ENCODE data around the gene PLCB4.

Gene PLCB4

GRCh38 chr20:9516234-9516871, 447.5 kb downstream of the PLCB4 start:
- no peak for TF ChIP-seq CTCF (conservative IDR thresholded peaks at IDR 0.05; ENCODE audit: low read depth, low read length)
- DNase-seq (ENCODE audit: low read depth), result no peak
- no peak overlapping the region for H3K4me3 ChIP-seq (ENCODE audit: low read depth, low read length)

DNA sequence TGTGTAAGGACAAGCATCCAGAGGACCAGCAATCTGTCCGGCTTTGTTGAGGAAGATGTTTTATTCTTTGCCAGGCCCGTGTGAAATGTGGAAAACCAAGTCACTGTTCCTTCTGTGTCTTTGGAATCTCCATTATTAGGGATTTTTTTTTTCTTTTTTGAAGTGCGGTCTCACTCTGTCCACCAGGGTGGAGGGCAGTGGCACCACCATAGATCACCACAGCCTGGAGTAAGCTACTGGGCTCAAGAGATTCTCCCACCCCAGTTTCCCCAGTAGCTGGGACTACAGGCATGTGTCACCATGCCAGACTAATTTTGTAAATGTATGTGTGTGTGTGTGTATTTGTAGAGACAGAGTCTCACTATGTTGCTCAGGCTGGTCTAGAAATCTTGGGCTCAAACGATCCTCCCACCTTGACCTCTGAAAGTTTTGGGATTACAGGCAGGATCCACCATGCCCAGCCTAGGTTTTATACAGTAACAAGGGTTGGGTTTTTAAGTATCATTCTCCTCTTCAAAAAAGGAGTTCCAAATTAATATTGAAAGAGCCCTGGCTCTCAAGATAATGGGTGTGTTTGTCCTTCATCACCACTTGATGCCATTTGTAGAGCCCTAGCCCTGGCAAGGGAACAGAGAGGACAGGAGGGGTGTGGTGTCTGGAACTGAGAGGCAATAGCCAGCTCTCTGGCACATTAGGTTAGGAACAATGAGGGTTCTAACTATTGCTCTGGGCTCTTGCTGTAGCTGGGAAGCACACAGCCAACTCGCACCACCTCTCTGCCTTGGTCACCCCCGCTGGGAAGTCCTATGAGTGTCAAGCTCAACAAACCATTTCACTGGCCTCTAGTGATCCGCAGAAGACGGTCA, 448.6 kb downstream of the PLCB4 start:
- no peak for DNase-seq (ENCODE audit: low read depth)
- no peak overlapping the region for H3K4me3 ChIP-seq (ENCODE audit: low read depth, low read length)
- no peak for TF ChIP-seq CTCF (conservative IDR thresholded peaks at IDR 0.05; ENCODE audit: low read depth, low read length)

DNA sequence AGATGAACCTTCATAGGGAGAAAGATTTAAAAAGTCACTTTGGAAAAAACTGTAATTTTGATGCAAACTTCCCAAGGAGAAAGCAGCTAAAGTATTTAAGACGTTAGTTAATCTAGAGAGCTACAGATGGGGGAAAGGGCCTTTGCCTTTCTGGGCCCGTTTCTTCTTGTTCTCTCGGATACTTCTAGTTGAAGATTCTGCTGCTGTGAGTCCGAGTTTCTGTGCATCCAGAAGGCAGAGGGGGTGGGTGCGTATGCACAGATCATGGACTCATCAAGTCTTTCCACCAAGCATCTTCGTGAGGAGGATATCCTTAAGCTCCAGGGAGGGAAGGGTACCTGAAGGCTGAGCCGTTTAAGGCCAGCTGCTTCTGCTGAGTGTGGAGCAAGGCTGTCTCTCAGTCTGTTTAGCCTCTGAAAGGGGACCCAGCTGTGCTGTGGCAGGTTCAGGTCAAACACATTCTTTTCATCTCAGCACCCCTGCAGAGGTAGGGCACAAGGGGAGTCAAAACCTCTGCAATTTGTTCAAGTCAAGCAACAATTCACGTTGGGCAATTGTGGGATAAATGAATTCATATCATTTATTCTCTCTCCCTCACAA, 449.8 kb downstream of the PLCB4 start:
- no peak for DNase-seq (ENCODE audit: low read depth)
- TF ChIP-seq CTCF (conservative IDR thresholded peaks at IDR 0.05; ENCODE audit: low read depth, low read length), result no peak

GRCh38 chr20:9520086-9520485, 451.2 kb downstream of the PLCB4 start:
- no peak for DNase-seq (ENCODE audit: low read depth)
- no peak overlapping the region for H3K4me3 ChIP-seq (ENCODE audit: low read depth, low read length)
- TF ChIP-seq CTCF (conservative IDR thresholded peaks at IDR 0.05; ENCODE audit: low read depth, low read length), result no peak

More for the DNA sequence above, 449.8 kb downstream of the PLCB4 start:
- no peak overlapping the region for H3K4me3 ChIP-seq (ENCODE audit: low read depth, low read length)

GRCh38 chr20:9523636-9524035, 454.7 kb downstream of the PLCB4 start:
- TF ChIP-seq CTCF (conservative IDR thresholded peaks at IDR 0.05; ENCODE audit: low read depth, low read length), result no peak
- no peak overlapping the region for H3K4me3 ChIP-seq (ENCODE audit: low read depth, low read length)
- DNase-seq (ENCODE audit: low read depth), result no peak

Measured in choroid plexus epithelial cell (primary cell).